SK-N-SH treated with all-trans-retinoic acid at 6 μM for 48 hours (cell line): ENCODE data around the gene TEX26.

ENCODE experiments used
- ARNTL ChIP-seq: fragments of 450-650 bp; formaldehyde crosslinking; IDR thresholded peaks from 2 replicates; pipeline ENCODE4 v1.5.0; 2020; ENCODE audit warnings: low read depth, mild to moderate bottlenecking, moderate library complexity, borderline replicate concordance
- CSDC2 ChIP-seq: fragments of 250-450 bp; sonication (Bioruptor Pico); IDR thresholded peaks from 2 replicates; pipeline ENCODE4 v1.5.0; 2020; ENCODE audit warnings: mild to moderate bottlenecking, moderate library complexity
- TF ChIP-seq, protein P1 (sequence below): fragments of 250-450 bp; sonication (Bioruptor Pico); IDR thresholded peaks from 2 replicates; pipeline ENCODE4 v1.8.0; 2021; ENCODE audit warnings: low read depth, mild to moderate bottlenecking, moderate library complexity, borderline replicate concordance

DNA sequence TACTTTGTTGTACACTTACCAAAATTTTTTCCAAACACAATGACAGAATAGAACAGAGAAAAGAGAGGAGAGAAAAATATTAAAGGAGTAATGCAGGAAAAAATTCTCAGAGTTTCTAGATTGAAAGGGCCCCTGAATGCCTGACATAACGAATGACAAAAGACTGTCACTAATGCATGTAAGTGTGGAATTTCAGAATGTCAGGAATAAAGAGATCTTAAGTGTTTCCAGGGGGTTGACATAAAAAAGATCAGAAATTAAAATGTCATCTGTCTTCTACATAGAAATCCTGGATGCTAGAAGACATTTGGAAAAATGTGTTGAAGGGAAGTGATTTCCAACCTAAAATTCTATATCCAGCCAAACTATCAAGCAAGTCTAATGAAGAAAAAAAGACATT, 27.2 kb downstream of the TEX26 start:
- TF ChIP-seq CSDC2 (CRISPR knock-in tag) = no peak
- TF ChIP-seq, protein P1, sequence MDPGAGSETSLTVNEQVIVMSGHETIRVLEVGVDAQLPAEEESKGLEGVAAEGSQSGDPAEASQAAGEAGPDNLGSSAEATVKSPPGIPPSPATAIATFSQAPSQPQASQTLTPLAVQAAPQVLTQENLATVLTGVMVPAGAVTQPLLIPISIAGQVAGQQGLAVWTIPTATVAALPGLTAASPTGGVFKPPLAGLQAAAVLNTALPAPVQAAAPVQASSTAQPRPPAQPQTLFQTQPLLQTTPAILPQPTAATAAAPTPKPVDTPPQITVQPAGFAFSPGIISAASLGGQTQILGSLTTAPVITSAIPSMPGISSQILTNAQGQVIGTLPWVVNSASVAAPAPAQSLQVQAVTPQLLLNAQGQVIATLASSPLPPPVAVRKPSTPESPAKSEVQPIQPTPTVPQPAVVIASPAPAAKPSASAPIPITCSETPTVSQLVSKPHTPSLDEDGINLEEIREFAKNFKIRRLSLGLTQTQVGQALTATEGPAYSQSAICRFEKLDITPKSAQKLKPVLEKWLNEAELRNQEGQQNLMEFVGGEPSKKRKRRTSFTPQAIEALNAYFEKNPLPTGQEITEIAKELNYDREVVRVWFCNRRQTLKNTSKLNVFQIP (CRISPR knock-in tag) = no peak
- no peak for TF ChIP-seq ARNTL
